RWPE1 (cell line): Measurements from ENCODE around the gene TAS1R1.

Experiments
- CTCF ChIA-PET: fragments of 350-600 bp; sonication (Branson Sonifier 250); formaldehyde crosslinking; extraction: SDS; loops from one replicate; lab custom pipeline; 2021; lab: Yijun Ruan, JAX
- POLR2A ChIA-PET: fragments of 400-600 bp; formaldehyde crosslinking; extraction: SDS; loops from one replicate; lab custom pipeline; 2020; ENCODE audit warnings: antibody characterized with exemption; ENCODE audit not compliant: low non-redundant PET; lab: Yijun Ruan, JAX
- DNase-seq: peaks from one replicate; pipeline ENCODE4 v3.0.0; 2012; ENCODE audit warnings: low spot score
- H3K27ac ChIP-seq: fragments of 450-650 bp; 2 replicates; pipeline ENCODE4 v1.5.1; 2017
- TF ChIP-seq, protein P1 (sequence below): fragments of 450-650 bp; conservative IDR thresholded peaks from 2 replicates; pipeline ENCODE4 v1.5.1; 2017; ENCODE audit warnings: low read depth, mild to moderate bottlenecking

Gene TAS1R1

GRCh38 chr1:6593810-6594209 lies 38.7 kb downstream of the TAS1R1 start:
- peak overlapping the region; percentile 61 for H3K27ac ChIP-seq
- ChIA-PET CTCF (no interaction called here), POLR2A (no interaction called here)
- no peak for DNase-seq
- TF ChIP-seq, protein P1, sequence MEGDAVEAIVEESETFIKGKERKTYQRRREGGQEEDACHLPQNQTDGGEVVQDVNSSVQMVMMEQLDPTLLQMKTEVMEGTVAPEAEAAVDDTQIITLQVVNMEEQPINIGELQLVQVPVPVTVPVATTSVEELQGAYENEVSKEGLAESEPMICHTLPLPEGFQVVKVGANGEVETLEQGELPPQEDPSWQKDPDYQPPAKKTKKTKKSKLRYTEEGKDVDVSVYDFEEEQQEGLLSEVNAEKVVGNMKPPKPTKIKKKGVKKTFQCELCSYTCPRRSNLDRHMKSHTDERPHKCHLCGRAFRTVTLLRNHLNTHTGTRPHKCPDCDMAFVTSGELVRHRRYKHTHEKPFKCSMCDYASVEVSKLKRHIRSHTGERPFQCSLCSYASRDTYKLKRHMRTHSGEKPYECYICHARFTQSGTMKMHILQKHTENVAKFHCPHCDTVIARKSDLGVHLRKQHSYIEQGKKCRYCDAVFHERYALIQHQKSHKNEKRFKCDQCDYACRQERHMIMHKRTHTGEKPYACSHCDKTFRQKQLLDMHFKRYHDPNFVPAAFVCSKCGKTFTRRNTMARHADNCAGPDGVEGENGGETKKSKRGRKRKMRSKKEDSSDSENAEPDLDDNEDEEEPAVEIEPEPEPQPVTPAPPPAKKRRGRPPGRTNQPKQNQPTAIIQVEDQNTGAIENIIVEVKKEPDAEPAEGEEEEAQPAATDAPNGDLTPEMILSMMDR: no peak

- DNase-seq: no peak
- H3K27ac ChIP-seq: peak overlapping the region; percentile 61
- CTCF ChIA-PET: no interaction called here
- POLR2A ChIA-PET: no interaction called here
- TF ChIP-seq, protein P1: no peak
Measured at GRCh38 chr1:6594977-6595740, 40.1 kb downstream of the TAS1R1 start.

DNA sequence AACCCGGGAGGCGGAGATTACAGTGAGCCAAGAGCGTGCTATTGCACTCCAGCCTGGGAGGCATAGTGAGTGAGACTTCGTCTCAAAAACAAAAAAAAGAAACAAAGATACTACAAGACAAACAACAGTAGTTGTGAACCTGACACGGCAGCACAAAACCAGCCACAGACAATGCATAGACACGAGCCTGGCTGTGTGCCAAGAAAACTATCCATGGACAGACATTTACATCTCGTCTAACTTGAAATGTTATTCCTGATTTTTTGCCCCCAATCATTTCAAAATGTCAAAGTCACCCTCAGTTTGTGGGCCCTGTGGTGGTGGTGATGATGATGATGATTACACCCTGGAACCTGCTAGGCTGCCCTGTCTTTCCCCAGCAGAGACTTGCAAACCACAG lies 41.2 kb downstream of the TAS1R1 start:
- DNase-seq: no peak
- TF ChIP-seq, protein P1: no peak
- peak overlapping the region; percentile 98 for H3K27ac ChIP-seq
- ChIA-PET CTCF (interaction anchor here (1.1 kb wide), 1 partner anchor 43 kb away, joined by 4 read pairs; no protein-coding TSS in a partner anchor), POLR2A (no interaction called here)

- POLR2A ChIA-PET: no interaction called here
- CTCF ChIA-PET: interaction anchor here (0.8 to 1.1 kb wide), 2 partner anchors 43 to 44 kb away, joined by 3 to 4 read pairs; partner anchors contain the start of gene NOL9
- TF ChIP-seq, protein P1: no peak
- H3K27ac ChIP-seq: peak overlapping the region; percentile 98
- DNase-seq: no peak
Measured at GRCh38 chr1:6596886-6597776, 42.0 kb downstream of the TAS1R1 start.

DNA sequence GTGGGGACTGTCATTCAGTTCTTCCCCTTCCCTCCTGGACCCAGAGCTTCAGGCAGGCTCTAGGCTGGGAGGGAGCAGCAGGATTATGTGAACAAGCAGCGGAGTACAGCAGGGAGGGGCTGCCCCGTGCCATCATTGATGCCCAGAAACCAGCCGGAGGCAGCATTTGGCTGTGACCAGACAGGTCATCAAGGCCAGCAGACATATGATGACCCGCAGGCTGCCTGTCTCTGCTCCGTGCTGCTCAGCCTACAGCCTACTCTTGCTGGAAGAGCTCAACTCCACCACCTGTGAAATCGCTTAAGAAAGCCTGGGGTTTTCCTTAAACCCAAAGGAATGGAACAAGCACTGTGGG lies 42.6 kb downstream of the TAS1R1 start:
- TF ChIP-seq, protein P1: no peak
- POLR2A ChIA-PET: no interaction called here
- DNase-seq: no peak
- CTCF ChIA-PET: interaction anchor here (0.6 to 1.1 kb wide), 2 partner anchors 40 to 44 kb away, joined by 4 read pairs; no protein-coding TSS in a partner anchor
- H3K27ac ChIP-seq: peak overlapping the region; percentile 98
